Pons (tissue), 1 donor: ENCODE results near the gene SH3PXD2A.
A peak's percentile ranks its signal among the peaks of the same experiment; 100 is the strongest.
"Not testable (repeated sequence)": the region's sequence is repeated elsewhere in the genome, so short reads cannot be mapped to it uniquely, and the experiment has no call there.

Experiments
- DNase-seq: peaks from one replicate; pipeline ENCODE4 v3.0.0-alpha.2; 2016; ENCODE audit warnings: low spot score

Gene SH3PXD2A

GRCh38 chr10:103666087-103666761 is 189.2 kb downstream of the SH3PXD2A start:
- peak; percentile 62 for DNase-seq

- DNase-seq = no peak
Observed at GRCh38 chr10:103665162-103665889, 190.1 kb downstream of the SH3PXD2A start.

DNA sequence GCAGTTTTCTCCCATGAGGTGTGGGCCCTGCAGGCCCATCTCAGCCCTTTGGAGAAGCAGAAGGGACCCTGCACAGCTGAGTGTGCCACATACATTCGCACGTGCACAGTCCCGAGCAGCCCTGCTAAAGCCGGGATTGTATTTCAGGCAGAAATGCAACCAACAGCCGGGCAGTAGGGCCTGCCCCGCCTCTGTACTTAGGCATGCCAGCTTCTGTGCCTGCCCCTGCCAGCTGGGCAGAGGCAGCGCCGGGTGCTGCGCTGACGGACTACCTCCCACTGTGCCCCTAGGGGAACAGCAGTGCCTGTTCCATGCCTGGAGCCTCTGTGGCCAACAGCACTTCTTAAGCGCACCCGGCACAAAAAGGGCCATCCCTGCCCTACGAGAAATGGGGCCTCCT is 191.6 kb downstream of the SH3PXD2A start:
- DNase-seq = peak; percentile 92

GRCh38 chr10:103663236-103663635 is 192.1 kb downstream of the SH3PXD2A start:
- no peak for DNase-seq

DNA sequence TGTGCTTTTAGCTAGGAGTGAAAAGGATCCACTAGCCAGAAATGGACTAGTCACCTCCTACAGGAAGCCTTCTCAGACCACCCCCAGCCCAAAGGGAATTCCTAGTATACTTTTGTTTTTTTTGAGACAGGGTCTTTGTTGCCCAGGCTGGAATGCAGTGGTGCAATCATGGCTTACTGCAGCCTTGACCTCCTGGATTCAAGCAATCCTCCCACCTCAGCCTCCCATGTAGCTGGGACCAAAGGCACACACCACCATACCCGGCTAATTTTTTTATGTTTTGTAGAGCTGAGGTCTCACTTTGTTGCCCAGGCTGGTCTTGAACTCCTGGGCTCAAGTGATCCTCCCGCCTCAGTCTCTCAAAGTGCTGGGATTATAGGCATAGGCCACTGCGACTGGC is 192.7 kb downstream of the SH3PXD2A start:
- not testable (repeated sequence) for DNase-seq

DNA sequence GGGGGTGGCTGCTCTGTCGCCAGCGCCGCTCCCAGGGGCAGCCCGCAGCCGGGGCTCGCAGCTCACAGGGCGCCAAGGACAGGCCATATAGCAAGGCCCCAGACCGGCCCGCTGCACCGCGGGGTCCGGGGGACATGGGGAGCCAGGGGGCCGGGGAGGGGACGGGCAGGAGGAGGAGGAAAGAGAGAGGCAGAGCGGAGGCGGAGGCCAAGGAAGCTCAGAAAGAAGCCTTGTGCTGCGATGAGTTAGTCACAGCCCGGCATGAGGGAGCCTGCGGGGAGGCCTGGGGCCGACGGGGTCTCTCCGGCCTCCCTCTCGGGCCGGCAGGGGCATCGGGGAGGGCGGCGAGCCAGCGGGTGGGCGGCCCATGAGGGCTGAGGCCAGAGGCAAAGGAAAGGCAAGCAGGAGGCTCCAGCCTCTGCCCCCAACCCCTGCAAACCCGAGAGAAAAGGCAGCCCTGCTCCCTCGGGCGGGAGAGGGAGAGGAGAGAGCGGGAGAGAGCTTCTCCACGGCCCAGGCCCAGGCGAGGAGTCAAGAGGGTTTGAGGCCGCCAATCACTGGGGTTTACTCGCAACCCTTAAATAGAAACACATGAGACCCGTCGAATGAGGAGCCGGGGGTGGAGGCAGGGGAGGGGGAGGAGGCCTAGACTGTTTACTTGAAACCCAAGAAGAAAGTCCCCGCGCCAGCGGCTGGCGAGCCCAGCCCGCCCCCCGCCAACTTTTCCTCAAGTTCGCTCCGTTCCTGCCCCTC is 194.0 kb downstream of the SH3PXD2A start:
- DNase-seq = no peak

- no peak for DNase-seq
Observed at GRCh38 chr10:103660364-103661197, 194.8 kb downstream of the SH3PXD2A start.

DNA sequence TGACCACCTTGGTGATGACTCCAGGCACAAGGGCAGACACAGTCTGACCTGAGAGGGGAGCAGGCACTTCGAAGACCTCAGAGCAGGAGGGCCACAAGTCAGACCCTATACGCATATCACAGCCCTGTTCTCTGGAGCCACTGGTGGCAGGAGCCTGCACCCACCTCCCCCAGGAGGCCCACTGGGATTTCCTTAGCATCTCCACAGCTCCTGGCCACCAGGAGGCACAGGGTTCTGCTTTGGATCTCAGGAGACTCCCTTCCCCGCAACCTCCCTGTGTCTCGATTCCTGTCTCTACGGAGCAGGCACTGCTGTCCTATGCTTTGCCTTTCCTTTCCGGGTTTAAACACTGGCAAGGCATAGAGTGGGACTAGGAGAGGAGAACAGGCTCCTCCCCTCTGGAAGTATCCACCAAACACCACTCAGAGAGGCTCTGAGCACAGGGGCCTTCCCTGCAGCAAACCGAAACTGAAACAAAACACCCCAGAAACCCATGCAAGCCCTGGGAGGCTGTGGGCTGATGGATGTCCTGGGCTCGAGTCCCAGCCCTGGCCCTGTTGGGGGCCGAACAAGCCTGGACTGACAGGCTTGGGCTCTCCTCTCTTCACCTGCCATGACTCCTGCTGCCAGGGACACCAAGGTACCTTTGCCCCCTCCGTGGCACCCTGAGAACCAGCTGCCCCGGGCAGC is 195.6 kb downstream of the SH3PXD2A start:
- peak; percentile 76 for DNase-seq

GRCh38 chr10:103658049-103658577 is 197.3 kb downstream of the SH3PXD2A start:
- DNase-seq = no peak

DNA sequence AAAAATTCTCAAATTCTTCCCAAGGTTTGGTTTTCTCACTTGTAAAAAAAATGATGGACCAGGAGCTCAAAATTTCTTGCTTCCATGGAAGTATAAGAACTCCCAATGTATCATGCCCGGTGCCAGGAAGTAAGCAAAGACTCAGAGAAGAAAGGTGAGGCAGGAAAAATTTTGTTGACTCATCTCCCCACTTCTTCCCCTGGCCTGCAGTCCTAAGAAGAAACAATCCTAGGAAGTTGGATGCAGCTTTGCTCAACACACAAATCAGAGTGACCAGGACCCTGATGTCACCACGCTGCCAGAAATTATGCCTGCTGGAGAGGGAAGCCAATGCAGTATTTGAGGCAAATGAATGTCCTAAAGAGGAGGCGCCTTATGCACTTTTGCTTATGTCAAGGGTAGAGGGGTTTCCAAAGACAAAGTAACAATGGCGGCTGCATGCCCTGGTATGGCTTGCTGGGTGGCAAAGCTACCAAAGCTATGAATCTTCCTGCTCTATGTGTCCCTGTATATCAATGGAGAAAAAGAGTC is 198.2 kb downstream of the SH3PXD2A start:
- no peak for DNase-seq

GRCh38 chr10:103654925-103655324 is 200.5 kb downstream of the SH3PXD2A start:
- DNase-seq = no peak

GRCh38 chr10:103653581-103654037 is 201.8 kb downstream of the SH3PXD2A start:
- no peak for DNase-seq

DNA sequence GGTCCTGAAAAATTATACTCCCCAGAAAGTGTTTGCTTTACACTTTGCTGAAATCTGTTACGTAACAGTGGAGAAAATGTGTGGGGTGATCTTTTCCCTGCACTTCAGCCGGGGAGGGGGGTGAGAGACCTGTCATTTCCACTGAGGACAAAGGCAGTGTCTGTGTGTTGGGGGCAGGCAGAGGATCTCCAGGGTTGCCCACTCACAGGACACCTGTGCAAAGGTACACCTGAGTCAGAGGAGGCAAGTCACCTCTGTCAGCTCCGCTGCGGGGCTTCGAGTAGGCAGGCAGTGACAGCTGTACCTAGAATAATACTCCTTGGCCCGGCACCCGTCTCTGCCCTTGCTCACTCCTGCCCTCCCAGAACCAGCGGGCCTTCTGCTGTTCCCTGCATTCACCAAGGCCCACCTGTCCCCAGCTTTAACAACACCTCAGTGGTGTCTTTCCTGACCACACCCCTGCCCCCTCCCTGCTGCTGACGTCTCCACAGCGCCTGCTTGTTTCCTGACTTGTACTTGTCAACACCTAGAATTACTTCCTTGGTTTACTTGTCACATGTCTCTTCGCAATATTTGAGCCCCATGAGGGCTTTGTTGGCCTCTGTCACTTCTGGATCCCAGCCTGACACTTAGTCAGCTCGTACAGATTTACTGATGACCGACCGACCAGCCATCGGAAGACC is 202.6 kb downstream of the SH3PXD2A start:
- DNase-seq = no peak

GRCh38 chr10:103651783-103652476 is 203.4 kb downstream of the SH3PXD2A start:
- no peak for DNase-seq

DNA sequence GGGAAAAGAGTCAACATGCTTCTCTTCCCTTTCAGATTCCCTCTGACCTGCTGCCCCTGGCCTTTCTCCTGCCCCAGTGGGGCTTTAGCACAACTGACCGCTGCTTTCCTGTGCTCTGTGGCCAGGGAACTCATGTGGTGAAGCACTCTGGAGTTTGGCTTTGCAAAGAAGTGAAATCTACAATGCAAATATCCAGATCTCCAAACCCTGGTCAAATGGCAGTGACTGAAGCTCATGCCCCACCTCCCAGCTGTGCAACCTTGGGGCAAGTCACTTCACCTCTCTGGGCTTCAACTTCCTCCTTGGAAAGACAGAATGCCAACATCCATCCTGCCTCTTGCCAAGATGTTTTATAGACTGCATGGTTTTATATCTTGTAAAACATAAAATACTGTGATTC is 204.0 kb downstream of the SH3PXD2A start:
- no peak for DNase-seq

GRCh38 chr10:103649654-103650423 is 205.5 kb downstream of the SH3PXD2A start:
- no peak for DNase-seq

GRCh38 chr10:103648636-103649532 is 206.5 kb downstream of the SH3PXD2A start:
- no peak for DNase-seq

DNA sequence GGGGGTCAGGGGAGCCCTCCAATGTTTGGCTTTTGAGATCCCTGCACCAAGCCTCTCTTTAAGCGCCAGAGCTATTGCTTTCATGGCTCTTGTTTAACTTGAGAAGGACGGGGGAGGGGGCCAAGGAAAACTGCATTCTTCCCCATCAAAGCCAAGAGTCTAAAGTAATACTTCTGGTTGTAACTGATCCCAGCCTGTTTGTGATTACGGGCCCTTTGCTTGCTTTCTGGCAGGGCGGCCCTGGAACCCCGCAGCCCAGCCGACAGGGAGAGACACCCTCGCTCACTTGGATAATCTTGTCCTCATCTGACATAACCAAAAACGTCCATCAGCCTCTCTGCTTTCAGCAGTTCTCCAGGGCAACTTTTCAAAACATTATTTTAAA is 207.1 kb downstream of the SH3PXD2A start:
- no peak for DNase-seq
